ENCODE results near the gene AKR1B15.
"Not testable (repeated sequence)": the region's sequence is repeated elsewhere in the genome, so short reads cannot be mapped to it uniquely, and the experiment has no call there.

Gene AKR1B15

GRCh38 chr7:134567368-134567767 is 18.5 kb downstream of the AKR1B15 start:
- no peak for DNase-seq

- not testable (repeated sequence) for DNase-seq
These were observed 21.1 kb downstream of the AKR1B15 start for GRCh38 chr7:134569962-134570361.

- no peak for DNase-seq
These were observed 22.2 kb downstream of the AKR1B15 start for GRCh38 chr7:134571101-134571500.

- no peak for DNase-seq
These were observed 23.0 kb downstream of the AKR1B15 start for GRCh38 chr7:134571746-134572461.

GRCh38 chr7:134574322-134574721 is 25.4 kb downstream of the AKR1B15 start:
- no peak for DNase-seq

GRCh38 chr7:134584290-134584689 is 35.4 kb downstream of the AKR1B15 start:
- DNase-seq: no peak

GRCh38 chr7:134585897-134586296 is 37.0 kb downstream of the AKR1B15 start:
- DNase-seq: no peak

GRCh38 chr7:134587750-134588149 is 38.8 kb downstream of the AKR1B15 start:
- DNase-seq: no peak

GRCh38 chr7:134589491-134589941 is 40.6 kb downstream of the AKR1B15 start:
- DNase-seq: no peak

- no peak for DNase-seq
These were observed 44.9 kb downstream of the AKR1B15 start for GRCh38 chr7:134593530-134594392.

- DNase-seq: no peak
These were observed 46.0 kb downstream of the AKR1B15 start for GRCh38 chr7:134594877-134595276.

- no peak for DNase-seq
These were observed 50.5 kb downstream of the AKR1B15 start for GRCh38 chr7:134599371-134599770.

- no peak for DNase-seq
These were observed 52.5 kb downstream of the AKR1B15 start for GRCh38 chr7:134601459-134601858.

GRCh38 chr7:134602881-134603451 is 54.1 kb downstream of the AKR1B15 start:
- DNase-seq: no peak

GRCh38 chr7:134605978-134606923 is 57.3 kb downstream of the AKR1B15 start:
- DNase-seq: peak in 1 of 2 experiments; percentile 2

GRCh38 chr7:134611611-134612151 is 62.8 kb downstream of the AKR1B15 start:
- DNase-seq: no peak

- DNase-seq: no peak
These were observed 63.3 kb downstream of the AKR1B15 start for GRCh38 chr7:134612197-134612596.

GRCh38 chr7:134613623-134614347 is 64.9 kb downstream of the AKR1B15 start:
- no peak for DNase-seq

GRCh38 chr7:134616611-134617010 is 67.7 kb downstream of the AKR1B15 start:
- DNase-seq: no peak

- DNase-seq: no peak
These were observed 70.0 kb downstream of the AKR1B15 start for GRCh38 chr7:134618756-134619530.

Data from cerebellar nuclear complex (tissue), 1 donor.